Body of pancreas (tissue), 4 donors: ENCODE measurements around the gene LMAN2.

Source experiments
- POLR2A ChIP-seq, 3 donors: fragments of 450-650 bp; IDR thresholded peaks; one replicate each; pipeline ENCODE4 v1.6.1; 2016; ENCODE audit warnings: antibody characterized with exemption in 3 of 3, mild to moderate bottlenecking in 2 of 3
- TF ChIP-seq, protein P1 (sequence below), 7 experiments: fragments of 450-650 bp in 4 of 7; fragments of 200-600 bp in 3 of 7; sonication (generic) in 3 of 7; IDR thresholded peaks; one replicate each; pipeline ENCODE4 v1.5.1; 2016 to 2019; ENCODE audit warnings: antibody characterized with exemption in 7 of 7

DNA sequence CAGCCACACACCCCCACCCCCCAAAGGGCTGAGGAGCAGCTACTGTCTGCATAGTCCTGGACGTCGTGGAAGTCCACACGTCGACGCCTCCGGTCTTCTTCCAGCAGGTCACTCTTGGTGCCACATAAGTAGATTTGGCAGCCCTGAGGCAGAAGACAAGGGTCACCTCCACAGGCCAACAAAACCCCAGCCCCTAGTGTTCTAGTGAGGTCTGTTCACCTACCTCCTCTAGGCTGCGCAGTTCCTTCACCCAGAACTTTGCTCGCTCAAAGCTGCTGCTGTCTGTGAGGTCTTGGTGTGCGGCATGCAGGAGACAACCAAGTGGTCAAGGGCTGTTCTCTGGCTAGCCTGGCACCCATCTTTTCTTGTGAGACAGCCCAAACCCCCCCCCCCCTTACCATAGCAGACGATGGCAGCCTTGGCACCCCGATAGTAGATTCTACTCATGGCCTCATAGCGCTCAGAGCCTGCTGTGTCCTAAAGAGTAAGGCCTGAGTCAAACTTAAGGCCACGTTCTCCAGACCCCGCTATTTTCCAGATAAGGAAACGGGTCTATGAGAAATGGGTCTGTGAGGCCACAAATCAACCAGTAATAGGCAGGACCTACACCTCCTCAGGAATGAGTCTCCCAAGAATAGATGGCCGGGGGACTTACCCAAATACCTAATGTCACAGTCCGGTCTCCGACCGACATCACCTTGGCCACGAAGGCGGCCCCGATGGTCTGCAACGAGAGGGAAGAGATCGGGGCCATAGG lies 48.9 kb downstream of the LMAN2 start:
- TF ChIP-seq, protein P1, sequence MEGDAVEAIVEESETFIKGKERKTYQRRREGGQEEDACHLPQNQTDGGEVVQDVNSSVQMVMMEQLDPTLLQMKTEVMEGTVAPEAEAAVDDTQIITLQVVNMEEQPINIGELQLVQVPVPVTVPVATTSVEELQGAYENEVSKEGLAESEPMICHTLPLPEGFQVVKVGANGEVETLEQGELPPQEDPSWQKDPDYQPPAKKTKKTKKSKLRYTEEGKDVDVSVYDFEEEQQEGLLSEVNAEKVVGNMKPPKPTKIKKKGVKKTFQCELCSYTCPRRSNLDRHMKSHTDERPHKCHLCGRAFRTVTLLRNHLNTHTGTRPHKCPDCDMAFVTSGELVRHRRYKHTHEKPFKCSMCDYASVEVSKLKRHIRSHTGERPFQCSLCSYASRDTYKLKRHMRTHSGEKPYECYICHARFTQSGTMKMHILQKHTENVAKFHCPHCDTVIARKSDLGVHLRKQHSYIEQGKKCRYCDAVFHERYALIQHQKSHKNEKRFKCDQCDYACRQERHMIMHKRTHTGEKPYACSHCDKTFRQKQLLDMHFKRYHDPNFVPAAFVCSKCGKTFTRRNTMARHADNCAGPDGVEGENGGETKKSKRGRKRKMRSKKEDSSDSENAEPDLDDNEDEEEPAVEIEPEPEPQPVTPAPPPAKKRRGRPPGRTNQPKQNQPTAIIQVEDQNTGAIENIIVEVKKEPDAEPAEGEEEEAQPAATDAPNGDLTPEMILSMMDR (IDR thresholded peaks at IDR 0.05): peak in 5 of 7 experiments; percentile 11 to 42 (median 24)
- no peak for TF ChIP-seq POLR2A (IDR thresholded peaks at IDR 0.05)
